ENCODE results near the gene FOXK1. TPM values are rescaled to one million over a fixed set of nuclear protein-coding genes. Genes with fewer than 3 reads are reported as not detected.
A peak's percentile ranks its signal among the peaks of the same experiment; 100 is the strongest.

Gene FOXK1
- total RNA-seq (2022) = 50.8 and 51.2 TPM in 2 replicates
- percentile 79 among the genes with signal in this experiment for Bru-seq, nascent RNA
- percentile 85 among the genes with signal in this experiment for BruChase-seq, experiment 1, labeled RNA remaining after a 2-hour chase
- percentile 87 among the genes with signal in this experiment for BruChase-seq, experiment 2, labeled RNA remaining after a 6-hour chase
- long read RNA-seq, full-length matches to known transcripts = 8 of 35 reads
- long read RNA-seq, partial matches to known transcripts = 14 of 35 reads
- long read RNA-seq, other reads (novel, unspliced or antisense) = 13 of 35 reads

GRCh38 chr7:4681886-4682620 is at the start of gene FOXK1:
FOXK1 (plus strand) TSS chr7:4682295; CDS start chr7:4682309, 14 bp downstream.
- intact Hi-C loops (cut with micrococcal nuclease; ENCODE audit: unreplicated experiment) = loop anchor here (1.0 to 5.0 kb wide), 2 partner anchors 41 to 70 kb away; no protein-coding TSS in a partner anchor
- peaks cover 6% of the 10 kb centered on the region; the same call in 1 of the 2 replicates for H3K4me1 ChIP-seq
- peaks cover 18% of the 10 kb centered on the region for H3K4me1 Mint-ChIP-seq (ENCODE audit: low read depth, unreplicated experiment)
- peak within 1 kb of the TSS; percentile 100 for H3K4me3 ChIP-seq (ENCODE audit: low read depth, low read length)
- H3K27me3 Mint-ChIP-seq (ENCODE audit: insufficient read depth, unreplicated experiment) = no peaks in the 10 kb centered on the region
- H3K4me3 Mint-ChIP-seq (ENCODE audit: unreplicated experiment) = peak within 1 kb of the TSS; percentile 94
- TF ChIP-seq CTCF (IDR thresholded peaks at IDR 0.05; ENCODE audit: insufficient read depth in 1 of 2, low read depth in 1 of 2, low read length in 1 of 2, severe bottlenecking in 1 of 2, unreplicated experiment in 1 of 2) = no peak
- H3K9me3 ChIP-seq = no peaks in the 10 kb centered on the region
- CTCF ChIA-PET = interaction anchor here (0.6 to 1.1 kb wide), 3 partner anchors 40 to 835 kb away, joined by 3 to 7 read pairs (median 7); no protein-coding TSS in a partner anchor
- DNase-seq = peak; percentile 69 to 90
- BruUV-seq (replicated peaks) = no TSS peak
- H3K36me3 Mint-ChIP-seq (ENCODE audit: insufficient read depth, unreplicated experiment) = peaks cover 18% of the 10 kb centered on the region
- no peaks in the 10 kb centered on the region for H3K27me3 ChIP-seq (replicated peaks; ENCODE audit: control insufficient read depth, insufficient read depth, low read length)
- H3K27ac Mint-ChIP-seq (ENCODE audit: unreplicated experiment) = peak within 1 kb of the TSS; percentile 96
- no peaks in the 10 kb centered on the region for H3K9me3 Mint-ChIP-seq (ENCODE audit: unreplicated experiment)
- POLR2A ChIA-PET = interaction anchor here (0.8 to 2.1 kb wide), 2 partner anchors 40 to 41 kb away, joined by 3 to 8 read pairs; no protein-coding TSS in a partner anchor
- no peaks in the 10 kb centered on the region for H3K36me3 ChIP-seq (ENCODE audit: control insufficient read depth, insufficient read depth, low read length)

- no TSS peak for BruUV-seq (replicated peaks)
- intact Hi-C loops (cut with micrococcal nuclease; ENCODE audit: unreplicated experiment) = no loop called here
- Histone ChIP-seq H3K9me3 (no peaks in the 10 kb centered on the region), H3K4me3 (ENCODE audit: low read depth, low read length) (no peak overlapping the region), H3K36me3 (ENCODE audit: control insufficient read depth, insufficient read depth, low read length) (no peaks in the 10 kb centered on the region), H3K27me3 (replicated peaks; ENCODE audit: control insufficient read depth, insufficient read depth, low read length) (no peaks in the 10 kb centered on the region), H3K4me1 (peaks cover 9% of the 10 kb centered on the region; the same call in 1 of the 2 replicates)
- Mint-ChIP-seq H3K27me3 (ENCODE audit: insufficient read depth, unreplicated experiment) (no peaks in the 10 kb centered on the region), H3K4me3 (ENCODE audit: unreplicated experiment) (no peak overlapping the region), H3K9me3 (ENCODE audit: unreplicated experiment) (no peaks in the 10 kb centered on the region), H3K4me1 (ENCODE audit: low read depth, unreplicated experiment) (peaks cover 7% of the 10 kb centered on the region), H3K27ac (ENCODE audit: unreplicated experiment) (no peak overlapping the region), H3K36me3 (ENCODE audit: insufficient read depth, unreplicated experiment) (peaks cover 8% of the 10 kb centered on the region)
- POLR2A ChIA-PET = no interaction called here
- DNase-seq = peak in 1 of 2 experiments; percentile 55
- TF ChIP-seq CTCF (IDR thresholded peaks at IDR 0.05; ENCODE audit: insufficient read depth in 1 of 2, low read depth in 1 of 2, low read length in 1 of 2, severe bottlenecking in 1 of 2, unreplicated experiment in 1 of 2) = no peak
- CTCF ChIA-PET = interaction anchor here (0.6 kb wide), 1 partner anchor 839 kb away, joined by 3 read pairs; no protein-coding TSS in a partner anchor
Measured at GRCh38 chr7:4633012-4633411, 49.1 kb upstream of the FOXK1 start.

DNA sequence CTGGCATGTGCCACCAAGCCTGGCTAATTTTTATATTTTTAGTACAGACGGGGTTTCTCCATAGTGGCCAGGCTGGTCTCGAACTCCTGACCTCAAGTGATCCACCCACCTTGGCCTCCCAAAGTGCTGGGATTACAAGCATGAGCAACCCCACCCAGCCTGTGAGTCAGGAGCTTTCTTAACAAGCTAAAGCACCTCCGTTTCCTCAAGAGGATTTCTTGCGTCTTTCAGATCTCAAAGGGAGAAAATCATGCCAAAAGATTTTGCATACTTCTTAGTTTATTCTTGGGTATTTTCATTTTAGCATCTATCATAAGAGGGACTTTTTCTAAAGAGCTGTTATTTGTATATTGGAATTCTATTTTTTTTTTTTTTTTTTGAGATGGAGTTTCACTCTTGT is 47.9 kb upstream of the FOXK1 start:
- CTCF ChIA-PET = no interaction called here
- peaks cover 18% of the 10 kb centered on the region for H3K4me1 ChIP-seq
- Mint-ChIP-seq H3K27ac (ENCODE audit: unreplicated experiment) (no peak overlapping the region), H3K4me1 (ENCODE audit: low read depth, unreplicated experiment) (peaks cover 15% of the 10 kb centered on the region), H3K36me3 (ENCODE audit: insufficient read depth, unreplicated experiment) (peaks cover 12% of the 10 kb centered on the region), H3K4me3 (ENCODE audit: unreplicated experiment) (no peak overlapping the region), H3K9me3 (ENCODE audit: unreplicated experiment) (no peaks in the 10 kb centered on the region), H3K27me3 (ENCODE audit: insufficient read depth, unreplicated experiment) (no peaks in the 10 kb centered on the region)
- H3K36me3 ChIP-seq (ENCODE audit: control insufficient read depth, insufficient read depth, low read length) = no peaks in the 10 kb centered on the region
- intact Hi-C loops (cut with micrococcal nuclease; ENCODE audit: unreplicated experiment) = no loop called here
- no peaks in the 10 kb centered on the region for H3K27me3 ChIP-seq (replicated peaks; ENCODE audit: control insufficient read depth, insufficient read depth, low read length)
- POLR2A ChIA-PET = no interaction called here
- no peaks in the 10 kb centered on the region for H3K9me3 ChIP-seq
- no peak overlapping the region for H3K4me3 ChIP-seq (ENCODE audit: low read depth, low read length)
- DNase-seq = no peak
- no peak for TF ChIP-seq CTCF (IDR thresholded peaks at IDR 0.05; ENCODE audit: insufficient read depth in 1 of 2, low read depth in 1 of 2, low read length in 1 of 2, severe bottlenecking in 1 of 2, unreplicated experiment in 1 of 2)
- no TSS peak for BruUV-seq (replicated peaks)

Measured in Caco-2 (cell line).